GM19351 (cell line): ENCODE measurements around the gene CFL2.

Experiments used
- ATAC-seq: cut with Tn5 transposase; IDR thresholded peaks from one replicate; pipeline ENCODE4 v1.9.1; 2021; ENCODE audit warnings: mild to moderate bottlenecking, moderate library complexity; ENCODE audit not compliant: unreplicated experiment

Gene CFL2

GRCh38 chr14:34676516-34677211 lies 37.7 kb downstream of the CFL2 start:
- no peak for ATAC-seq

GRCh38 chr14:34673702-34674101 lies 40.7 kb downstream of the CFL2 start:
- ATAC-seq = no peak

- ATAC-seq = no peak
These were observed 42.7 kb downstream of the CFL2 start for GRCh38 chr14:34671716-34672115.

- ATAC-seq = no peak
These were observed 46.3 kb downstream of the CFL2 start for GRCh38 chr14:34668111-34668510.

GRCh38 chr14:34667007-34667406 lies 47.4 kb downstream of the CFL2 start:
- no peak for ATAC-seq

GRCh38 chr14:34665785-34666435 lies 48.5 kb downstream of the CFL2 start:
- no peak for ATAC-seq

- ATAC-seq = no peak
These were observed 51.8 kb downstream of the CFL2 start for GRCh38 chr14:34662561-34663088.

- no peak for ATAC-seq
These were observed 53.6 kb downstream of the CFL2 start for GRCh38 chr14:34660796-34661195.
